ENCODE data around the gene AUTS2. TPM values are rescaled to one million over a fixed set of nuclear protein-coding genes. Genes with fewer than 3 reads are reported as not detected.

The AUTS2 gene
- total and polyA plus RNA-seq, 11 donors, result 3.4 to 14.0 (median 7.3) TPM

GRCh38 chr7:70322856-70323255 lies 724.6 kb downstream of the AUTS2 start:
- DNase-seq (no peak), ATAC-seq (no peak)
- H3K27me3 ChIP-seq, result no peaks in the 10 kb centered on the region
- H3K27ac ChIP-seq, result no peak overlapping the region
- intact Hi-C loops (cut with DNase I), result no loop called here
- no peaks in the 10 kb centered on the region for H3K9me3 ChIP-seq
- H3K36me3 ChIP-seq, result no peaks in the 10 kb centered on the region
- H3K4me3 ChIP-seq, result no peak overlapping the region
- 82 to 94% (median 90%) methylated on average over 1 of the region's 1 CpG for WGBS, 4 donors
- TF ChIP-seq CTCF (IDR thresholded peaks at IDR 0.05) (no peak), POLR2A (IDR thresholded peaks at IDR 0.05) (no peak)
- peaks cover 0 to 7% (median 0%) of the 10 kb centered on the region in 12 donors for H3K4me1 ChIP-seq

GRCh38 chr7:70325509-70326101 lies 727.3 kb downstream of the AUTS2 start:
- no peaks in the 10 kb centered on the region for H3K9me3 ChIP-seq
- peaks cover 0 to 7% (median 0%) of the 10 kb centered on the region in 12 donors for H3K4me1 ChIP-seq
- DNase-seq, result peak in 2 of 5 donors; percentile 24 to 29
- no peaks in the 10 kb centered on the region for H3K36me3 ChIP-seq
- intact Hi-C loops (cut with DNase I), result no loop called here
- peak in 1 of 4 donors; percentile 51 for ATAC-seq
- no peak overlapping the region for H3K4me3 ChIP-seq
- H3K27me3 ChIP-seq, result no peaks in the 10 kb centered on the region
- H3K27ac ChIP-seq, result no peak overlapping the region
- 75 to 83% (median 81%) methylated on average over 2 of the region's 2 CpGs for WGBS, 4 donors
- TF ChIP-seq CTCF (IDR thresholded peaks at IDR 0.05) (no peak), POLR2A (IDR thresholded peaks at IDR 0.05) (no peak)

- no peaks in the 10 kb centered on the region for H3K9me3 ChIP-seq
- ATAC-seq (no peak), DNase-seq (no peak)
- no peaks in the 10 kb centered on the region for H3K27me3 ChIP-seq
- no peak overlapping the region for H3K4me3 ChIP-seq
- no peaks in the 10 kb centered on the region for H3K4me1 ChIP-seq
- intact Hi-C loops (cut with DNase I), result no loop called here
- no peaks in the 10 kb centered on the region for H3K36me3 ChIP-seq
- WGBS, 4 donors, result 95 to 100% (median 96%) methylated on average over 2 of the region's 2 CpGs
- no peak overlapping the region for H3K27ac ChIP-seq
- TF ChIP-seq CTCF (IDR thresholded peaks at IDR 0.05) (no peak), POLR2A (IDR thresholded peaks at IDR 0.05) (no peak)
Measured at GRCh38 chr7:70334295-70334694, 736.0 kb downstream of the AUTS2 start.

GRCh38 chr7:70334871-70335270 lies 736.6 kb downstream of the AUTS2 start:
- no peak overlapping the region for H3K27ac ChIP-seq
- no peaks in the 10 kb centered on the region for H3K9me3 ChIP-seq
- no peaks in the 10 kb centered on the region for H3K36me3 ChIP-seq
- no peak for TF ChIP-seq POLR2A (IDR thresholded peaks at IDR 0.05)
- TF ChIP-seq CTCF (IDR thresholded peaks at IDR 0.05), result no peak
- no peaks in the 10 kb centered on the region for H3K27me3 ChIP-seq
- 68 to 80% (median 79%) methylated on average over 2 of the region's 2 CpGs for WGBS, 4 donors
- intact Hi-C loops (cut with DNase I), result no loop called here
- no peak for DNase-seq
- no peak overlapping the region for H3K4me3 ChIP-seq
- no peak for ATAC-seq
- H3K4me1 ChIP-seq, result no peaks in the 10 kb centered on the region
